ENCODE results near the gene HEXD. TPM values are rescaled to one million over a fixed set of nuclear protein-coding genes. Genes with fewer than 3 reads are reported as not detected.

Gene HEXD
- total and polyA plus RNA-seq, 2 of the 8 experiments (the other 6 are each of a cell fraction or from before 2014, with no cell fraction given): 20.6 to 21.8 TPM

GRCh38 chr17:82449883-82450356 lies 31.8 kb downstream of the HEXD start:
- no peak overlapping the region for H4K91ac ChIP-seq (replicated peaks; ENCODE audit: insufficient read length, low read length)
- H3K56ac ChIP-seq (replicated peaks; ENCODE audit: insufficient read length, low read depth, low read length): no peak overlapping the region
- peak overlapping the region; percentile 66 to 97 (median 86) for H3K4me3 ChIP-seq (ENCODE audit: extremely low read depth in 1 of 4, insufficient read depth in 2 of 4, low read depth in 3 of 4, low read length in 4 of 4)
- no peak for FAIRE-seq
- H4K5ac ChIP-seq (ENCODE audit: insufficient read length, low read depth, low read length): no peak overlapping the region
- no peak overlapping the region for H3K27ac ChIP-seq (ENCODE audit: low read depth, low read length)
- no peak for DNase-seq (ENCODE audit: low read depth in 1 of 2, low spot score in 2 of 2)
- H2AFZ ChIP-seq (ENCODE audit: low read length): no peak overlapping the region
- H2BK12ac ChIP-seq (ENCODE audit: low read depth, low read length): 0 out of 2 replicates have a peak overlapping the region, but pooled peaks have one; percentile 75
- POLR2A ChIA-PET (ENCODE audit: partially characterized antibody): interaction anchor here (0.9 to 2.2 kb wide), 5 partner anchors 8 to 105 kb away, joined by 3 to 12 read pairs (median 5); partner anchors contain the start of gene NARF
- H3K4ac ChIP-seq (replicated peaks; ENCODE audit: insufficient read length, low read depth, low read length): peak overlapping the region; percentile 91
- CTCF ChIA-PET (ENCODE audit: partially characterized antibody): interaction anchor here (1.4 to 2.2 kb wide), 3 partner anchors 25 to 99 kb away, joined by 3 to 5 read pairs (median 5); no protein-coding TSS in a partner anchor
- H2AK5ac ChIP-seq (ENCODE audit: low read depth, low read length): no peak overlapping the region; the same call in 1 of the 2 replicates
- peak overlapping the region; percentile 79 to 87 (median 82); a peak in 6 of 7 replicates for H3K9ac ChIP-seq (replicated peaks in 1 of 4; ENCODE audit: extremely low read depth in 1 of 4, low read depth in 3 of 4, low read length in 3 of 4)
- no peak overlapping the region for H3K14ac ChIP-seq (ENCODE audit: insufficient read length)
- H3K79me1 ChIP-seq (ENCODE audit: low read depth, low read length): no peaks in the 10 kb centered on the region; the same call in 1 of the 2 replicates
- no peak overlapping the region for H2BK20ac ChIP-seq (ENCODE audit: low read length)
- H3K9me3 ChIP-seq (ENCODE audit: insufficient read depth in 2 of 2, low read depth in 1 of 2, low read length in 1 of 2): peaks cover 2 to 10% of the 10 kb centered on the region in 2 experiments; a peak in 3 of 4 replicates
- 0 out of 2 replicates have a peak overlapping the region, but pooled peaks have one; percentile 29 for H2BK15ac ChIP-seq (ENCODE audit: low read length)
- peak overlapping the region; percentile 88 for H4K8ac ChIP-seq (ENCODE audit: extremely low read depth, insufficient read depth, low read length)
- no peak overlapping the region for H3K23ac ChIP-seq (ENCODE audit: insufficient read length)
- no peak overlapping the region for H2BK120ac ChIP-seq (replicated peaks; ENCODE audit: low read depth, low read length)
- peaks cover 0 to 6% of the 10 kb centered on the region in 2 experiments; a peak in 1 of 4 replicates for H3K79me2 ChIP-seq (ENCODE audit: control insufficient read depth in 1 of 2, insufficient read depth in 2 of 2, low read length in 2 of 2)
- WGBS, 2 experiments (ENCODE audit: extremely low coverage in 1 of 2, insufficient coverage in 1 of 2, insufficient read length in 1 of 2, insufficient replicate concordance in 2 of 2, low coverage in 1 of 2, low lambda C conversion rate in 2 of 2, missing lambda C conversion rate in 1 of 2): 78% methylated on average over 18 of the region's 18 CpGs; no CpG with 5 or more reads in 1 of the 2 experiments
- H3K23me2 ChIP-seq (ENCODE audit: low read depth, low read length): peaks cover 4% of the 10 kb centered on the region; the same call in 1 of the 2 replicates
- peaks cover 0 to 9% (median 3%) of the 10 kb centered on the region in 4 experiments; a peak in 4 of 7 replicates for H3K4me1 ChIP-seq (replicated peaks in 1 of 4; ENCODE audit: control insufficient read depth in 3 of 4, insufficient read depth in 4 of 4, low read length in 3 of 4)
- H2BK5ac ChIP-seq (ENCODE audit: low read depth, low read length): peak overlapping the region; percentile 8; the same call in 1 of the 2 replicates
- peak overlapping the region; percentile 80 to 86 for H3K4me2 ChIP-seq (ENCODE audit: insufficient read depth in 1 of 2, low read depth in 2 of 2, low read length in 2 of 2)
- peaks cover 2 to 11% of the 10 kb centered on the region in 2 experiments for H4K20me1 ChIP-seq (replicated peaks in 1 of 2; ENCODE audit: control insufficient read depth in 1 of 2, insufficient read depth in 2 of 2, low read length in 2 of 2)
- H3K36me3 ChIP-seq (ENCODE audit: control insufficient read depth in 2 of 4, insufficient read depth in 4 of 4, low read length in 3 of 4): peaks cover 0 to 6% (median 4%) of the 10 kb centered on the region in 4 experiments; a peak in 3 of 8 replicates
- H3K18ac ChIP-seq (ENCODE audit: extremely low read depth, low read length): peak overlapping the region; percentile 71; the same call in 1 of the 2 replicates
- no peaks in the 10 kb centered on the region for H3K27me3 ChIP-seq (replicated peaks in 1 of 4; ENCODE audit: control insufficient read depth in 3 of 4, extremely low read depth in 1 of 4, insufficient read depth in 3 of 4, low read length in 3 of 4)
- TF ChIP-seq SUZ12 (IDR thresholded peaks at IDR 0.05; ENCODE audit: low read length): no peak
- no peak for TF ChIP-seq PHF8 (conservative IDR thresholded peaks at IDR 0.05; ENCODE audit: low read depth, low read length)
- no peak for TF ChIP-seq KDM4A (IDR thresholded peaks at IDR 0.05; ENCODE audit: low read depth, low read length, severe bottlenecking)
- TF ChIP-seq ZNF274 (IDR thresholded peaks at IDR 0.05; ENCODE audit: borderline replicate concordance, extremely low read depth, low read length): no peak
- TF ChIP-seq BRCA1 (IDR thresholded peaks at IDR 0.05; ENCODE audit: low read depth, low read length): no peak
- no peak for TF ChIP-seq RBBP5 (IDR thresholded peaks at IDR 0.05; ENCODE audit: borderline replicate concordance, low read depth, low read length)
- no peak for TF ChIP-seq BCL11A (IDR thresholded peaks at IDR 0.05; ENCODE audit: low read depth in 2 of 2, low read length in 2 of 2)
- TF ChIP-seq KDM5A (IDR thresholded peaks at IDR 0.05; ENCODE audit: low read length): no peak
- TF ChIP-seq HDAC6 (IDR thresholded peaks at IDR 0.05; ENCODE audit: low read depth, low read length): no peak
- TF ChIP-seq SIN3A (conservative IDR thresholded peaks at IDR 0.05 in 1 of 2, IDR thresholded peaks at IDR 0.05 in 1 of 2; ENCODE audit: low read depth in 1 of 2, low read length in 2 of 2): no peak
- TF ChIP-seq TBP (IDR thresholded peaks at IDR 0.05; ENCODE audit: low read depth, low read length): no peak
- no peak for TF ChIP-seq RFX5 (IDR thresholded peaks at IDR 0.05; ENCODE audit: borderline replicate concordance, low read depth, low read length)
